SK-N-SH treated with all-trans-retinoic acid at 6 μM for 48 hours (cell line): ENCODE results near the gene JPH3.

Experiments
- ARNTL ChIP-seq: fragments of 450-650 bp; formaldehyde crosslinking; IDR thresholded peaks from 2 replicates; pipeline ENCODE4 v1.5.0; 2020; ENCODE audit warnings: low read depth, mild to moderate bottlenecking, moderate library complexity, borderline replicate concordance
- CSDC2 ChIP-seq: fragments of 250-450 bp; sonication (Bioruptor Pico); IDR thresholded peaks from 2 replicates; pipeline ENCODE4 v1.5.0; 2020; ENCODE audit warnings: mild to moderate bottlenecking, moderate library complexity
- ISL1 ChIP-seq: fragments of 250-450 bp; sonication (Bioruptor Pico); IDR thresholded peaks from 2 replicates; pipeline ENCODE4 v2.1.2; 2022; ENCODE audit warnings: mild to moderate bottlenecking, moderate library complexity
- OSR1 ChIP-seq: fragments of 250-450 bp; sonication (Bioruptor Pico); IDR thresholded peaks from 2 replicates; pipeline ENCODE4 v1.8.0; 2022; ENCODE audit warnings: moderate library complexity, mild to moderate bottlenecking, inconsistent platforms
- PATZ1 ChIP-seq: fragments of 250-450 bp; sonication (Bioruptor Pico); IDR thresholded peaks from 2 replicates; pipeline ENCODE4 v1.8.0; 2020; ENCODE audit warnings: mild to moderate bottlenecking, moderate library complexity, borderline replicate concordance
- RARB ChIP-seq: fragments of 250-450 bp; sonication (Bioruptor Pico); IDR thresholded peaks from 2 replicates; pipeline ENCODE4 v1.8.0; 2021; ENCODE audit warnings: mild to moderate bottlenecking, moderate library complexity
- SNAI2 ChIP-seq: fragments of 250-450 bp; sonication (Bioruptor Pico); IDR thresholded peaks from 2 replicates; pipeline ENCODE4 v1.5.0; 2020; ENCODE audit warnings: mild to moderate bottlenecking, moderate library complexity
- TOX ChIP-seq: fragments of 250-450 bp; sonication (Bioruptor Pico); IDR thresholded peaks from 2 replicates; pipeline ENCODE4 v1.8.0; 2021; ENCODE audit warnings: mild to moderate bottlenecking, moderate library complexity, borderline replicate concordance
- ZC3H10 ChIP-seq: fragments of 250-450 bp; sonication (Bioruptor Pico); IDR thresholded peaks from 2 replicates; pipeline ENCODE4 v1.5.1; 2021; ENCODE audit warnings: mild to moderate bottlenecking, moderate library complexity
- ZNF70 ChIP-seq: fragments of 450-650 bp; formaldehyde crosslinking; IDR thresholded peaks from 2 replicates; pipeline ENCODE4 v1.5.0; 2020; ENCODE audit warnings: mild to moderate bottlenecking, moderate library complexity

GRCh38 chr16:87704754-87705353 is 102.5 kb downstream of the JPH3 start:
- TF ChIP-seq PATZ1 (CRISPR knock-in tag) = no peak
- no peak for TF ChIP-seq CSDC2 (CRISPR knock-in tag)
- TF ChIP-seq ZC3H10 = no peak
- no peak for TF ChIP-seq RARB
- no peak for TF ChIP-seq OSR1 (CRISPR knock-in tag)
- TF ChIP-seq ZNF70 (CRISPR knock-in tag) = no peak
- TF ChIP-seq SNAI2 = no peak
- TF ChIP-seq ARNTL = no peak
- TF ChIP-seq ISL1 (CRISPR knock-in tag) = no peak
- TF ChIP-seq TOX (CRISPR knock-in tag) = no peak
